Upper lobe of left lung (tissue), 6 donors: ENCODE measurements around the gene COPZ1. TPM values are rescaled to one million over a fixed set of nuclear protein-coding genes. Genes with fewer than 3 reads are reported as not detected.
A peak's percentile ranks its signal among the peaks of the same experiment; 100 is the strongest.

Source experiments
- ATAC-seq, 2 donors: fragments of 200-7000 bp; cut with Tn5 transposase; one replicate each; pipeline ENCODE4 v1.9.1; 2022; ENCODE audit warnings: mild to moderate bottlenecking in 2 of 2, moderate library complexity in 2 of 2; ENCODE audit not compliant: low FRiP score in 2 of 2
- DNase-seq, 2 donors: peaks; one replicate each; pipeline ENCODE4 v3.0.0-alpha.2; 2019 to 2020
- H3K27ac ChIP-seq, 4 donors: fragments of 200-600 bp; sonication (generic); one replicate each; pipeline ENCODE4 v1.5.1; 2016 to 2019
- H3K27me3 ChIP-seq, 4 donors: fragments of 200-600 bp; sonication (generic); one replicate each; pipeline ENCODE4 v1.5.1; 2017 to 2019
- H3K36me3 ChIP-seq, 4 donors: fragments of 200-600 bp; sonication (generic); one replicate each; pipeline ENCODE4 v1.5.1; 2016 to 2019
- H3K4me1 ChIP-seq, 4 donors: fragments of 200-600 bp; sonication (generic); one replicate each; pipeline ENCODE4 v1.5.1; 2018 to 2019
- H3K4me3 ChIP-seq, 4 donors: fragments of 200-600 bp; sonication (generic); one replicate each; pipeline ENCODE4 v1.5.1; 2017 to 2019; ENCODE audit warnings: mild to moderate bottlenecking in 2 of 4, moderate library complexity in 1 of 4
- H3K9me3 ChIP-seq, 4 donors: fragments of 200-600 bp; sonication (generic); one replicate each; pipeline ENCODE4 v1.5.1; 2018 to 2019
- CTCF ChIP-seq, 6 experiments: fragments of 450-650 bp in 4 of 6; fragments of 200-600 bp in 2 of 6; sonication (generic) in 2 of 6; IDR thresholded peaks; one replicate each; pipeline ENCODE4 v1.5.1; 2016 to 2019; ENCODE audit warnings: antibody characterized with exemption in 6 of 6
- EP300 ChIP-seq, 4 donors: sonication (generic); formaldehyde crosslinking; IDR thresholded peaks; one replicate each; pipeline ENCODE4 v1.5.1; 2017; ENCODE audit warnings: antibody characterized with exemption in 4 of 4, control low read depth in 2 of 4
- POLR2A ChIP-seq, 4 donors: fragments of 450-650 bp; IDR thresholded peaks; one replicate each; pipeline ENCODE4 v1.5.1; 2016 to 2017; ENCODE audit warnings: antibody characterized with exemption in 4 of 4, mild to moderate bottlenecking in 2 of 4
- POLR2AphosphoS5 ChIP-seq, 2 donors: sonication (generic); formaldehyde crosslinking; IDR thresholded peaks; one replicate each; pipeline ENCODE4 v1.5.1; 2017; ENCODE audit warnings: antibody characterized with exemption in 2 of 2
- WGBS, 2 donors: methylation state at CpG; one replicate each; pipeline ENCODE4 v1.1.5; 2017 to 2018; 5-methylcytosine and 5-hydroxymethylcytosine counted together
- total RNA-seq, 6 donors: library from RNA; depleted of rRNA in 4 of 6; stranded (reverse); fragments of >200 nt in 4 of 6; gene quantifications; one replicate each; pipeline versions ENCODE4 v1.1.0 to v1.2.1, GENCODE V29; 2016 to 2021
- donor health status: DM: no; HTN: no; CAD: no; lungs with moderate emphysema.
- donor health status: DM: no; HTN: yes; CAD: no; lungs with severe emphysema.

The COPZ1 gene
- total RNA-seq, 6 donors from 2014 or later, result 55.5 to 132 (median 96.7) TPM

- TF ChIP-seq CTCF (IDR thresholded peaks at IDR 0.05) (no peak), POLR2AphosphoS5 (IDR thresholded peaks at IDR 0.05) (no peak), EP300 (IDR thresholded peaks at IDR 0.05) (no peak), POLR2A (IDR thresholded peaks at IDR 0.05) (no peak)
- Histone ChIP-seq H3K27me3 (no peaks in the 10 kb centered on the region), H3K36me3 (no peaks in the 10 kb centered on the region), H3K9me3 (no peaks in the 10 kb centered on the region), H3K4me3 (peak overlapping the region in 2 of 4 donors; percentile 32 to 46), H3K27ac (peak overlapping the region in 3 of 4 donors; percentile 24 to 86 (median 74)), H3K4me1 (peaks cover 15 to 32% (median 22%) of the 10 kb centered on the region in 4 donors)
- WGBS, 2 donors, result 69 to 87% methylated on average over 5 of the region's 5 CpGs
- ATAC-seq (no peak), DNase-seq (no peak)
Observed at GRCh38 chr12:54298904-54299303, 26.0 kb upstream of the COPZ1 start.

- no peak for TF ChIP-seq EP300 (IDR thresholded peaks at IDR 0.05)
- TF ChIP-seq CTCF (IDR thresholded peaks at IDR 0.05), result no peak
- no peak for TF ChIP-seq POLR2A (IDR thresholded peaks at IDR 0.05)
- TF ChIP-seq POLR2AphosphoS5 (IDR thresholded peaks at IDR 0.05), result no peak
- WGBS, 2 donors, result 66 to 67% methylated on average over 8 of the region's 8 CpGs
- Histone ChIP-seq H3K27me3 (no peaks in the 10 kb centered on the region), H3K36me3 (no peaks in the 10 kb centered on the region), H3K27ac (peak overlapping the region; percentile 37 to 86 (median 77)), H3K4me3 (peak overlapping the region in 3 of 4 donors; percentile 32 to 46 (median 44)), H3K4me1 (peaks cover 23 to 34% (median 29%) of the 10 kb centered on the region in 4 donors), H3K9me3 (no peaks in the 10 kb centered on the region)
- DNase-seq (no peak), ATAC-seq (peak in 1 of 2 donors; percentile 42)
Observed at GRCh38 chr12:54299515-54300224, 25.3 kb upstream of the COPZ1 start.

GRCh38 chr12:54300225-54300731 is 24.7 kb upstream of the COPZ1 start:
- H3K27ac ChIP-seq, result peak overlapping the region; percentile 37 to 86 (median 77)
- ATAC-seq (peak in 1 of 2 donors; percentile 14), DNase-seq (no peak)
- H3K4me1 ChIP-seq, result peaks cover 24 to 40% (median 30%) of the 10 kb centered on the region in 4 donors
- peak overlapping the region in 3 of 4 donors; percentile 32 to 46 (median 44) for H3K4me3 ChIP-seq
- H3K27me3 ChIP-seq, result no peaks in the 10 kb centered on the region
- TF ChIP-seq POLR2AphosphoS5 (IDR thresholded peaks at IDR 0.05), result no peak
- no peak for TF ChIP-seq EP300 (IDR thresholded peaks at IDR 0.05)
- TF ChIP-seq POLR2A (IDR thresholded peaks at IDR 0.05), result no peak
- TF ChIP-seq CTCF (IDR thresholded peaks at IDR 0.05), result no peak
- no peaks in the 10 kb centered on the region for H3K9me3 ChIP-seq
- 15 to 33% methylated on average over 2 to 3 of the region's 3 CpGs for WGBS, 2 donors
- H3K36me3 ChIP-seq, result no peaks in the 10 kb centered on the region

- H3K4me1 ChIP-seq, result peaks cover 24 to 45% (median 30%) of the 10 kb centered on the region in 4 donors
- no peak for TF ChIP-seq EP300 (IDR thresholded peaks at IDR 0.05)
- TF ChIP-seq POLR2AphosphoS5 (IDR thresholded peaks at IDR 0.05), result peak; percentile 22 to 42
- TF ChIP-seq POLR2A (IDR thresholded peaks at IDR 0.05), result peak in 1 of 4 donors; percentile 58
- TF ChIP-seq CTCF (IDR thresholded peaks at IDR 0.05), result peak in 2 of 6 experiments; percentile 14 to 27
- H3K4me3 ChIP-seq, result peak within 1 kb of the TSS in 3 of 4 donors; percentile 32 to 46 (median 44)
- DNase-seq, result peak; percentile 84 to 92
- no peaks in the 10 kb centered on the region for H3K36me3 ChIP-seq
- H3K9me3 ChIP-seq, result no peaks in the 10 kb centered on the region
- peak within 1 kb of the TSS; percentile 37 to 86 (median 77) for H3K27ac ChIP-seq
- no peaks in the 10 kb centered on the region for H3K27me3 ChIP-seq
- peak; percentile 74 to 78 for ATAC-seq
- 5 to 6% methylated on average over 13 to 22 of the region's 26 CpGs for WGBS, 2 donors
Observed at GRCh38 chr12:54300732-54301427, 24.1 kb upstream of the COPZ1 start, which contains the start of gene NFE2. TSS of gene NFE2 (minus strand) at chr12:54301015. CDS start at chr12:54295248, 5,767 bp downstream.
